Stimulated activated CD8-positive, alpha-beta memory T cell treated with anti-CD3 and anti-CD28 coated beads, Interleukin-12 subunit alpha, Interleukin-12 subunit beta, amount 100 ng/mL, for 4 hours (primary cell): Measurements from ENCODE around the gene POLR3E.
"Not testable (repeated sequence)": the region's sequence is repeated elsewhere in the genome, so short reads cannot be mapped to it uniquely, and the experiment has no call there.

Experiments
- DNase-seq: peaks from one replicate; pipeline ENCODE4 v3.0.0-alpha.2; 2020; ENCODE audit warnings: low read depth

Gene POLR3E

GRCh38 chr16:22366889-22367288 is 69.7 kb downstream of the POLR3E start:
- DNase-seq = no peak

- not testable (repeated sequence) for DNase-seq
Measured at GRCh38 chr16:22368200-22368826, 71.1 kb downstream of the POLR3E start.

- no peak for DNase-seq
Measured at GRCh38 chr16:22369221-22369811, 72.1 kb downstream of the POLR3E start.

- no peak for DNase-seq
Measured at GRCh38 chr16:22370038-22370820, 73.0 kb downstream of the POLR3E start.

GRCh38 chr16:22372882-22373661 is 75.9 kb downstream of the POLR3E start:
- no peak for DNase-seq

GRCh38 chr16:22373662-22374310 is 76.6 kb downstream of the POLR3E start:
- peak; percentile 13 for DNase-seq

- peak; percentile 96 for DNase-seq
Measured at GRCh38 chr16:22374311-22375116, 77.3 kb downstream of the POLR3E start, which contains the start of gene CDR2. CDR2 (minus strand) TSS chr16:22374619; CDS start chr16:22374309, 310 bp downstream.

- DNase-seq = no peak
Measured at GRCh38 chr16:22375117-22375962, 78.1 kb downstream of the POLR3E start.

- no peak for DNase-seq
Measured at GRCh38 chr16:22375963-22376640, 78.9 kb downstream of the POLR3E start.

- no peak for DNase-seq
Measured at GRCh38 chr16:22379656-22380055, 82.4 kb downstream of the POLR3E start.

GRCh38 chr16:22380529-22380928 is 83.3 kb downstream of the POLR3E start:
- no peak for DNase-seq

- no peak for DNase-seq
Measured at GRCh38 chr16:22381392-22381791, 84.2 kb downstream of the POLR3E start.

GRCh38 chr16:22383827-22384226 is 86.6 kb downstream of the POLR3E start:
- DNase-seq = no peak
